ENCODE results near the gene MAPKBP1. TPM values are rescaled to one million over a fixed set of nuclear protein-coding genes. Genes with fewer than 3 reads are reported as not detected.

Gene MAPKBP1
- total and polyA plus RNA-seq, 9 of the 15 experiments (the other 6 are each of a cell fraction or from before 2014, with no cell fraction given), result 0.15 to 9.5 (median 4.5) TPM

DNA sequence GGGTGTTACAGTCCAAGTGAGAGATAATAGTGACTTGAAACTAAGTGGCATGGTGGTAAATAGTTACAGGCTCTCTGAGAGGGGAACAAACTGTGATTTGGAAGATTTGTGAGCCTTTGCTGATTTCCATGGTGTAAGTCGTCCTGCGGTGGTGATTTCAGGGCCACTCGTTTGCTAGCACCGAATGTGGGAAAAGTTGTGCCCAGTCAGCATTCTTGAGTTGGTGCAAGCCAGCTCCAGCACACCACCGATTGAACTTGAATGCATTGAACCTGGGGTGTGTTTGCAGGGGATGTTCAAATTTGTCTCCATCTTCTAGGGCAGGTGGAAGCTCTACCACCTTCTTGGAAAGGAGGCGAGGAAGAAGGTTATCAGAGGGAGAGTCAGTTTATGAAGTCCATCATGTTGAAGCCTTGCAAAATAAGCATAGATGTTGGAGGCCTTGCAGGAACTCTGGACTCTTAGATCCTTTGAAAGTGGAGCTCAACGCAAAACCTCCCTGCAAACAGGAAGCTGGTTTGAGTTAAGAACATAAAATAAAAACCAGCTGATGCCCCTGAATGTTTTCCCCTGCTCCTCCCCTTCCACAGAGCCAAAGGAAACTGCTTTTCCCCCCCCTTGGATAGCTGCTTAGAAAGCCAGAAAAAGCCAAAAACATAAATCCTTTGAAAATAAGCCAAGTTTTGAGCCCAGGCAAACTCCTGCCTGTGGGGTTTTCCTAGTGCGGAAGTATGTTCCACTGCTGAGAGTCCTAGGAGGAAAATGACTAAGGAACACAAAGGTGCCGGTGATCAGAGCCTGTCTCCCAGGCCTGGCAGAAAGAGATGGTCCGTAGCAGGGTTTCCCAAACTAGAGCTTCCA is 21.9 kb downstream of the MAPKBP1 start (continued):
- TF ChIP-seq, protein P1, sequence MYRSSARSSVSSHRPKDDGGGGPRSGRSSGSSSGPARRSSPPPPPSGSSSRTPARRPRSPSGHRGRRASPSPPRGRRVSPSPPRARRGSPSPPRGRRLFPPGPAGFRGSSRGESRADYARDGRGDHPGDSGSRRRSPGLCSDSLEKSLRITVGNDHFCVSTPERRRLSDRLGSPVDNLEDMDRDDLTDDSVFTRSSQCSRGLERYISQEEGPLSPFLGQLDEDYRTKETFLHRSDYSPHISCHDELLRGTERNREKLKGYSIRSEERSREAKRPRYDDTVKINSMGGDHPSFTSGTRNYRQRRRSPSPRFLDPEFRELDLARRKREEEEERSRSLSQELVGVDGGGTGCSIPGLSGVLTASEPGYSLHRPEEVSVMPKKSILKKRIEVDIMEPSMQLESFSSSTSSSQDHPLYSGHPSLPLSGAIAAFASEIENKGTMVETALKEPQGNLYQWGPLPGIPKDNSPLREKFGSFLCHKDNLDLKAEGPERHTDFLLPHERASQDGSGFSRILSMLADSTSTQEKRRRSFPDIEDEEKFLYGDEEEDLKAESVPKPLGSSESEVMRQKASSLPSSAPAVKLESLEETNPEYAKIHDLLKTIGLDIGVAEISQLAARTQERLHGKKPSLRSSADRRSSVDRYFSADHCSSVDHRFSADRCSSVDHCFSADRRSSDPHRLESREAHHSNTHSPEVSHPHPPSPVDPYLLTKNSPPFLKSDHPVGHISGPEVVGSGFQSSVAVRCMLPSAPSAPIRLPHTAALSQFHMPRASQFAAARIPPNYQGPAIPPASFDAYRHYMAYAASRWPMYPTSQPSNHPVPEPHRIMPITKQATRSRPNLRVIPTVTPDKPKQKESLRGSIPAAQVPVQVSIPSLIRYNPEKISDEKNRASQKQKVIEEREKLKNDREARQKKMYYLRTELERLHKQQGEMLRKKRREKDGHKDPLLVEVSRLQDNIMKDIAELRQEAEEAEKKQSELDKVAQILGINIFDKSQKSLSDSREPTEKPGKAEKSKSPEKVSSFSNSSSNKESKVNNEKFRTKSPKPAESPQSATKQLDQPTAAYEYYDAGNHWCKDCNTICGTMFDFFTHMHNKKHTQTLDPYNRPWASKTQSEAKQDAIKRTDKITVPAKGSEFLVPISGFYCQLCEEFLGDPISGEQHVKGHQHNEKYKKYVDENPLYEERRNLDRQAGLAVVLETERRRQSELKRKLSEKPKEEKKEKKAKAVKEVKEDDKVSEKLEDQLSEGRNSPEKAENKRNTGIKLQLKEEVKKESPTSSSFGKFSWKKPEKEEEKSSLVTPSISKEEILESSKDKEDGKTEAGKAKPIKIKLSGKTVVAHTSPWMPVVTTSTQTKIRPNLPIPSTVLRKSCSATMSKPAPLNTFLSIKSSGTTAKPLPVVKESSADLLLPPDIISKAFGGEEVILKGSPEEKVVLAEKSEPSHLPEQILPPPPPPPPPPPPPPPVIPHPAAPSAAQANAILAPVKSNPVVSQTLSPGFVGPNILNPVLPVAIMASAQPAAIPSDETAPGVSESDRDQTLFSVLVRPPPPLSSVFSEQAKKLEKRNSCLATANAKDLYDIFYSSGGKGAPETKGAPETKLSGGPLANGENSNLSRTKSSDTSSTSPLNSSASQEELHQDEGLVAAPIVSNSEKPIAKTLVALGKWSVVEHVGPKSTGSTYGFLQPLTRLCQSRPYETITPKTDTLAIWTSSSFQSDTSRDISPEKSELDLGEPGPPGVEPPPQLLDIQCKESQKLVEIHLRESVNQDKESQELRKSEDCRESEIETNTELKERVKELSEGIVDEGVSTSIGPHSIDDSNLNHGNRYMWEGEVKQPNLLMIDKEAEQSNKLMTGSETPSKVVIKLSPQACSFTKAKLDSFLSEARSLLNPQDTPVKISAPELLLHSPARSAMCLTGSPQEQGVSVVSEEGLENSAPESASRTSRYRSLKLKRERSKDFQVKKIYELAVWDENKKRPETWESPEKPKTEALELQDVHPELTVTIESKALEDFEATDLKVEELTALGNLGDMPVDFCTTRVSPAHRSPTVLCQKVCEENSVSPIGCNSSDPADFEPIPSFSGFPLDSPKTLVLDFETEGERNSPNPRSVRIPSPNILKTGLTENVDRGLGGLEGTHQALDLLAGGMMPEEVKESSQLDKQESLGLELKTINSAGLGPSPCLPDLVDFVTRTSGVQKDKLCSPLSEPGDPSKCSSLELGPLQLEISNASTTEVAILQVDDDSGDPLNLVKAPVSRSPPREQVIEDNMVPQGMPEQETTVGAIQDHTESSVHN (IDR thresholded peaks at IDR 0.05; ENCODE audit: borderline replicate concordance in 1 of 2, low read depth in 1 of 2), result no peak
- TF ChIP-seq FOSL1 (tag; conservative IDR thresholded peaks at IDR 0.05) (no peak), NEUROD1 (IDR thresholded peaks at IDR 0.05; ENCODE audit: borderline replicate concordance, low read depth, low read length, partially characterized antibody) (no peak)
- TF ChIP-seq, protein P2, sequence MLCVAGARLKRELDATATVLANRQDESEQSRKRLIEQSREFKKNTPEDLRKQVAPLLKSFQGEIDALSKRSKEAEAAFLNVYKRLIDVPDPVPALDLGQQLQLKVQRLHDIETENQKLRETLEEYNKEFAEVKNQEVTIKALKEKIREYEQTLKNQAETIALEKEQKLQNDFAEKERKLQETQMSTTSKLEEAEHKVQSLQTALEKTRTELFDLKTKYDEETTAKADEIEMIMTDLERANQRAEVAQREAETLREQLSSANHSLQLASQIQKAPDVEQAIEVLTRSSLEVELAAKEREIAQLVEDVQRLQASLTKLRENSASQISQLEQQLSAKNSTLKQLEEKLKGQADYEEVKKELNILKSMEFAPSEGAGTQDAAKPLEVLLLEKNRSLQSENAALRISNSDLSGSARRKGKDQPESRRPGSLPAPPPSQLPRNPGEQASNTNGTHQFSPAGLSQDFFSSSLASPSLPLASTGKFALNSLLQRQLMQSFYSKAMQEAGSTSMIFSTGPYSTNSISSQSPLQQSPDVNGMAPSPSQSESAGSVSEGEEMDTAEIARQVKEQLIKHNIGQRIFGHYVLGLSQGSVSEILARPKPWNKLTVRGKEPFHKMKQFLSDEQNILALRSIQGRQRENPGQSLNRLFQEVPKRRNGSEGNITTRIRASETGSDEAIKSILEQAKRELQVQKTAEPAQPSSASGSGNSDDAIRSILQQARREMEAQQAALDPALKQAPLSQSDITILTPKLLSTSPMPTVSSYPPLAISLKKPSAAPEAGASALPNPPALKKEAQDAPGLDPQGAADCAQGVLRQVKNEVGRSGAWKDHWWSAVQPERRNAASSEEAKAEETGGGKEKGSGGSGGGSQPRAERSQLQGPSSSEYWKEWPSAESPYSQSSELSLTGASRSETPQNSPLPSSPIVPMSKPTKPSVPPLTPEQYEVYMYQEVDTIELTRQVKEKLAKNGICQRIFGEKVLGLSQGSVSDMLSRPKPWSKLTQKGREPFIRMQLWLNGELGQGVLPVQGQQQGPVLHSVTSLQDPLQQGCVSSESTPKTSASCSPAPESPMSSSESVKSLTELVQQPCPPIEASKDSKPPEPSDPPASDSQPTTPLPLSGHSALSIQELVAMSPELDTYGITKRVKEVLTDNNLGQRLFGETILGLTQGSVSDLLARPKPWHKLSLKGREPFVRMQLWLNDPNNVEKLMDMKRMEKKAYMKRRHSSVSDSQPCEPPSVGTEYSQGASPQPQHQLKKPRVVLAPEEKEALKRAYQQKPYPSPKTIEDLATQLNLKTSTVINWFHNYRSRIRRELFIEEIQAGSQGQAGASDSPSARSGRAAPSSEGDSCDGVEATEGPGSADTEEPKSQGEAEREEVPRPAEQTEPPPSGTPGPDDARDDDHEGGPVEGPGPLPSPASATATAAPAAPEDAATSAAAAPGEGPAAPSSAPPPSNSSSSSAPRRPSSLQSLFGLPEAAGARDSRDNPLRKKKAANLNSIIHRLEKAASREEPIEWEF (CRISPR knock-in tag; IDR thresholded peaks at IDR 0.05), result no peak
- TF ChIP-seq, protein P3, sequence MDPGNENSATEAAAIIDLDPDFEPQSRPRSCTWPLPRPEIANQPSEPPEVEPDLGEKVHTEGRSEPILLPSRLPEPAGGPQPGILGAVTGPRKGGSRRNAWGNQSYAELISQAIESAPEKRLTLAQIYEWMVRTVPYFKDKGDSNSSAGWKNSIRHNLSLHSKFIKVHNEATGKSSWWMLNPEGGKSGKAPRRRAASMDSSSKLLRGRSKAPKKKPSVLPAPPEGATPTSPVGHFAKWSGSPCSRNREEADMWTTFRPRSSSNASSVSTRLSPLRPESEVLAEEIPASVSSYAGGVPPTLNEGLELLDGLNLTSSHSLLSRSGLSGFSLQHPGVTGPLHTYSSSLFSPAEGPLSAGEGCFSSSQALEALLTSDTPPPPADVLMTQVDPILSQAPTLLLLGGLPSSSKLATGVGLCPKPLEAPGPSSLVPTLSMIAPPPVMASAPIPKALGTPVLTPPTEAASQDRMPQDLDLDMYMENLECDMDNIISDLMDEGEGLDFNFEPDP (CRISPR knock-in tag; IDR thresholded peaks at IDR 0.05), result no peak

Measured in K562 (cell line).